MCF 10A (cell line): ENCODE measurements around the gene UBE2QL1. TPM values are rescaled to one million over a fixed set of nuclear protein-coding genes. Genes with fewer than 3 reads are reported as not detected.

Source experiments
- BruUV-seq: library from RNA; stranded (reverse); fragments of 400-500 nt; replicated peaks from 2 replicates; lab custom pipeline; 2021; lab: Mats Ljungman, UMichigan
- CTCF ChIA-PET: fragments of 300-600 bp; sonication (Branson Sonifier 250); formaldehyde crosslinking; extraction: SDS; loops from one replicate; lab custom pipeline; 2021; ENCODE audit warnings: antibody characterized with exemption, inconsistent platforms; lab: Yijun Ruan, JAX
- POLR2A ChIA-PET: fragments of 300-600, 350-650 bp; sonication (Branson Sonifier 250); formaldehyde crosslinking; extraction: SDS; loops from one replicate; lab custom pipeline; 2020; ENCODE audit warnings: antibody characterized with exemption, inconsistent platforms; lab: Yijun Ruan, JAX
- DNase-seq: peaks from one replicate; pipeline ENCODE4 v3.0.0-alpha.2; 2018; ENCODE audit not compliant: unreplicated experiment
- H3K27ac Mint-ChIP-seq: one replicate; pipeline ENCODE4 v1.8.0; 2022; ENCODE audit warnings: mild to moderate bottlenecking, low read depth, mixed read lengths; ENCODE audit not compliant: unreplicated experiment
- H3K27me3 Mint-ChIP-seq: one replicate; pipeline ENCODE4 v1.8.0; 2022; ENCODE audit warnings: mixed read lengths; ENCODE audit not compliant: insufficient read depth, unreplicated experiment
- H3K36me3 Mint-ChIP-seq: one replicate; pipeline ENCODE4 v1.8.0; 2022; ENCODE audit warnings: mild to moderate bottlenecking, moderate library complexity, mixed read lengths; ENCODE audit not compliant: insufficient read depth, unreplicated experiment
- H3K4me1 Mint-ChIP-seq: one replicate; pipeline ENCODE4 v1.8.0; 2022; ENCODE audit warnings: mixed read lengths; ENCODE audit not compliant: insufficient read depth, unreplicated experiment
- H3K4me3 Mint-ChIP-seq: one replicate; pipeline ENCODE4 v1.8.0; 2022; ENCODE audit warnings: mild to moderate bottlenecking, moderate library complexity, mixed read lengths; ENCODE audit not compliant: unreplicated experiment
- H3K9me3 Mint-ChIP-seq: one replicate; pipeline ENCODE4 v1.8.0; 2022; ENCODE audit warnings: mixed read lengths; ENCODE audit not compliant: unreplicated experiment
- CTCF ChIP-seq: fragments of 200-600 bp; IDR thresholded peaks from one replicate; pipeline ENCODE4 v1.8.0; 2022; ENCODE audit warnings: antibody characterized with exemption, mild to moderate bottlenecking; ENCODE audit not compliant: unreplicated experiment
- intact Hi-C: fragments of 100-400 bp; cut with micrococcal nuclease; formaldehyde crosslinking; loops from 2 replicates; pipeline ENCODE4 v1.14.1; 2022
- total RNA-seq: library from RNA; stranded (reverse); gene quantifications from 2 replicates; pipeline ENCODE4 v1.2.3, GENCODE V29; 2022

UBE2QL1 gene
- total RNA-seq, 1 experiment from 2014 or later: not detected

GRCh38 chr5:6539060-6539459, 90.4 kb downstream of the UBE2QL1 start:
- Mint-ChIP-seq H3K4me3 (no peak overlapping the region), H3K9me3 (peaks cover 9% of the 10 kb centered on the region), H3K27ac (no peak overlapping the region), H3K36me3 (no peaks in the 10 kb centered on the region), H3K27me3 (peaks cover 40% of the 10 kb centered on the region), H3K4me1 (no peaks in the 10 kb centered on the region)
- no peak for DNase-seq
- intact Hi-C loops: no loop called here
- no peak for TF ChIP-seq CTCF
- ChIA-PET CTCF (interaction anchor here (0.5 to 0.6 kb wide), 2 partner anchors 50 to 966 kb away, joined by 3 read pairs; no protein-coding TSS in a partner anchor), POLR2A (no interaction called here)
- BruUV-seq: no TSS peak

- peaks cover 9% of the 10 kb centered on the region for H3K9me3 Mint-ChIP-seq
- TF ChIP-seq CTCF: no peak
- H3K27me3 Mint-ChIP-seq: peaks cover 30% of the 10 kb centered on the region
- CTCF ChIA-PET: interaction anchor here (0.6 to 0.9 kb wide), 2 partner anchors 11 to 26 kb away, joined by 3 to 7 read pairs; no protein-coding TSS in a partner anchor
- H3K27ac Mint-ChIP-seq: no peak overlapping the region
- no peak overlapping the region for H3K4me3 Mint-ChIP-seq
- no peak for DNase-seq
- intact Hi-C loops: no loop called here
- no peaks in the 10 kb centered on the region for H3K36me3 Mint-ChIP-seq
- H3K4me1 Mint-ChIP-seq: no peaks in the 10 kb centered on the region
- POLR2A ChIA-PET: no interaction called here
- no TSS peak for BruUV-seq
These were observed 91.6 kb downstream of the UBE2QL1 start for GRCh38 chr5:6540111-6540827.

GRCh38 chr5:6541256-6542013, 92.8 kb downstream of the UBE2QL1 start:
- no peak overlapping the region for H3K27ac Mint-ChIP-seq
- DNase-seq: no peak
- ChIA-PET CTCF (interaction anchor here (0.5 to 0.6 kb wide), 3 partner anchors 34 to 1125 kb away, joined by 3 to 4 read pairs (median 3); no protein-coding TSS in a partner anchor), POLR2A (no interaction called here)
- no peaks in the 10 kb centered on the region for H3K4me1 Mint-ChIP-seq
- no peak for TF ChIP-seq CTCF
- no TSS peak for BruUV-seq
- intact Hi-C loops: no loop called here
- H3K9me3 Mint-ChIP-seq: peaks cover 9% of the 10 kb centered on the region
- no peak overlapping the region for H3K4me3 Mint-ChIP-seq
- H3K36me3 Mint-ChIP-seq: no peaks in the 10 kb centered on the region
- H3K27me3 Mint-ChIP-seq: peaks cover 41% of the 10 kb centered on the region
